ENCODE measurements around the gene ZNF790.

- no peak for TF ChIP-seq CTCF (conservative IDR thresholded peaks at IDR 0.05; ENCODE audit: low read length)
- TF ChIP-seq EZH2phosphoT487 (IDR thresholded peaks at IDR 0.05; ENCODE audit: borderline replicate concordance) = no peak
Measured at GRCh38 chr19:36850559-36851442, 12.6 kb upstream of the ZNF790 start, which contains the start of gene ZNF345.
